IMR-90 (cell line): ENCODE measurements around the gene IL1F10. TPM values are rescaled to one million over a fixed set of nuclear protein-coding genes. Genes with fewer than 3 reads are reported as not detected.

Source experiments
- ATAC-seq: fragments of 200-7000 bp; cut with Tn5 transposase; 2 replicates; pipeline ENCODE4 v1.9.1; 2020; ENCODE audit warnings: low read depth, mild to moderate bottlenecking, moderate library complexity
- BruUV-seq: library from RNA; stranded (reverse); fragments of 400-500 nt; replicated peaks from 2 replicates; lab custom pipeline; 2021; lab: Mats Ljungman, UMichigan
- CTCF ChIA-PET: fragments of 300-600 bp; formaldehyde crosslinking; extraction: SDS; loops from one replicate; lab custom pipeline; 2021; ENCODE audit warnings: antibody characterized with exemption; lab: Yijun Ruan, JAX
- POLR2A ChIA-PET: fragments of 300-600 bp; sonication (Branson Sonifier 250); formaldehyde crosslinking; loops from one replicate; lab custom pipeline; 2022; ENCODE audit warnings: antibody characterized with exemption; ENCODE audit not compliant: unreplicated experiment; lab: Charles Lee
- DNase-seq: peaks from one replicate; pipeline ENCODE4 v3.0.0; 2013
- H2AFZ ChIP-seq: replicated peaks from 2 replicates; pipeline ENCODE3; 2013; ENCODE audit warnings: low read length, mild to moderate bottlenecking; ENCODE audit not compliant: poor library complexity
- H2AK5ac ChIP-seq: 2 replicates; pipeline ENCODE4 v1.6.1; 2013; ENCODE audit warnings: low read depth, low read length, inconsistent platforms
- H2AK9ac ChIP-seq: replicated peaks from 2 replicates; pipeline ENCODE3; 2013; ENCODE audit warnings: mild to moderate bottlenecking, low read depth, low read length, moderate library complexity; ENCODE audit not compliant: poor library complexity
- H2BK120ac ChIP-seq: 2 replicates; pipeline ENCODE4 v1.6.1; 2013; ENCODE audit warnings: low read depth, low read length, inconsistent platforms
- H2BK15ac ChIP-seq: 3 replicates; pipeline ENCODE4 v1.6.1; 2013; ENCODE audit warnings: low read depth, low read length, inconsistent platforms
- H2BK20ac ChIP-seq: 2 replicates; pipeline ENCODE4 v1.6.1; 2013; ENCODE audit warnings: low read depth, mild to moderate bottlenecking, inconsistent platforms, low read length, moderate library complexity
- H2BK5ac ChIP-seq: 2 replicates; pipeline ENCODE4 v1.6.1; 2013; ENCODE audit warnings: mild to moderate bottlenecking, low read depth, low read length, inconsistent platforms; ENCODE audit not compliant: poor library complexity, severe bottlenecking
- H3K14ac ChIP-seq: replicated peaks from 2 replicates; pipeline ENCODE4 v1.6.1; 2013; ENCODE audit warnings: low read depth, low read length, inconsistent platforms
- H3K18ac ChIP-seq: 2 replicates; pipeline ENCODE4 v1.6.1; 2013; ENCODE audit warnings: low read depth, low read length, control low read depth
- H3K23ac ChIP-seq: 2 replicates; pipeline ENCODE4 v1.6.1; 2013; ENCODE audit warnings: low read depth, low read length, inconsistent platforms
- H3K27ac ChIP-seq: 2 replicates; pipeline ENCODE4 v1.5.1; 2013; ENCODE audit warnings: mild to moderate bottlenecking, control low read depth, low read length; ENCODE audit not compliant: insufficient read depth
- H3K27me3 ChIP-seq: 2 replicates; pipeline ENCODE4 v1.6.1; 2013; ENCODE audit warnings: low read length; ENCODE audit not compliant: control insufficient read depth, insufficient read depth
- H3K36me3 ChIP-seq: 2 replicates; pipeline ENCODE4 v1.6.1; 2013; ENCODE audit warnings: low read length, mixed read lengths; ENCODE audit not compliant: control insufficient read depth, insufficient read depth
- H3K4ac ChIP-seq: 2 replicates; pipeline ENCODE4 v1.6.1; 2013; ENCODE audit warnings: low read depth, low read length, inconsistent platforms
- H3K4me1 ChIP-seq: 2 replicates; pipeline ENCODE4 v1.6.1; 2013; ENCODE audit warnings: low read length, mixed read lengths; ENCODE audit not compliant: control insufficient read depth, insufficient read depth
- H3K4me2 ChIP-seq: 2 replicates; pipeline ENCODE4 v1.6.1; 2013; ENCODE audit warnings: low read depth, mild to moderate bottlenecking, control low read depth, low read length, moderate library complexity
- H3K4me3 ChIP-seq: 2 replicates; pipeline ENCODE4 v1.5.1; 2013; ENCODE audit warnings: low read depth, mild to moderate bottlenecking, control low read depth, low read length, moderate library complexity; ENCODE audit not compliant: insufficient read depth
- H3K56ac ChIP-seq: 2 replicates; pipeline ENCODE4 v1.6.1; 2013; ENCODE audit warnings: low read length, inconsistent platforms; ENCODE audit not compliant: insufficient read depth; ENCODE audit errors: extremely low read depth
- H3K79me1 ChIP-seq, 2 experiments: 2 replicates each; pipeline ENCODE4 v1.6.1; 2013; ENCODE audit warnings: low read length in 2 of 2, inconsistent platforms in 1 of 2, low read depth in 1 of 2
- H3K9ac ChIP-seq: 2 replicates; pipeline ENCODE4 v1.6.1; 2013; ENCODE audit warnings: low read depth, low read length, control low read depth
- H3K9me1 ChIP-seq: 2 replicates; pipeline ENCODE4 v1.6.1; 2013; ENCODE audit warnings: low read length, inconsistent platforms; ENCODE audit not compliant: insufficient read depth
- H3K9me3 ChIP-seq: 2 replicates; pipeline ENCODE4 v1.6.1; 2013; ENCODE audit warnings: low read length; ENCODE audit not compliant: control insufficient read depth, insufficient read depth
- H4K20me1 ChIP-seq: 2 replicates; pipeline ENCODE4 v1.6.1; 2013; ENCODE audit warnings: low read length, inconsistent platforms; ENCODE audit not compliant: insufficient read depth
- H4K5ac ChIP-seq: 2 replicates; pipeline ENCODE4 v1.6.1; 2013; ENCODE audit warnings: mild to moderate bottlenecking, low read depth, low read length, control low read depth
- H4K8ac ChIP-seq, 2 experiments: 2 replicates each; pipeline ENCODE4 v1.6.1; 2013; ENCODE audit warnings: low read depth in 2 of 2, low read length in 2 of 2, control low read depth in 1 of 2, inconsistent platforms in 1 of 2
- H4K91ac ChIP-seq: 2 replicates; pipeline ENCODE4 v1.6.1; 2013; ENCODE audit warnings: low read depth, low read length, inconsistent platforms; ENCODE audit not compliant: insufficient read depth
- BHLHE40 ChIP-seq: fragments of 150-350 bp; IDR thresholded peaks from 2 replicates; pipeline ENCODE4 v1.6.1; 2016; ENCODE audit warnings: mild to moderate bottlenecking, low read depth, low read length
- CEBPB ChIP-seq: IDR thresholded peaks from 2 replicates; pipeline ENCODE4 v1.6.1; 2012; ENCODE audit warnings: low read depth, low read length, improper control_type of control experiment
- CHD1 ChIP-seq: IDR thresholded peaks from 2 replicates; pipeline ENCODE4 v1.6.1; 2012; ENCODE audit warnings: low read depth, low read length, improper control_type of control experiment
- FOS ChIP-seq: fragments of 150-350 bp; IDR thresholded peaks from 2 replicates; pipeline ENCODE4 v1.6.1; 2016; ENCODE audit warnings: low read depth, low read length
- MAFK ChIP-seq: IDR thresholded peaks from 2 replicates; pipeline ENCODE4 v1.6.1; 2012; ENCODE audit warnings: low read depth, low read length, improper control_type of control experiment
- MAZ ChIP-seq: IDR thresholded peaks from 2 replicates; pipeline ENCODE4 v1.6.1; 2012; ENCODE audit warnings: low read depth, mild to moderate bottlenecking, low read length, improper control_type of control experiment, moderate library complexity, borderline replicate concordance
- WGBS, 2 experiments: methylation state at CpG; one replicate each; pipeline versions ENCODE4 v1.1.5 to v1.1.7; 2013; ENCODE audit warnings: missing lambda C conversion rate in 2 of 2; ENCODE audit not compliant: insufficient read length in 1 of 2; ENCODE audit errors: extremely low coverage in 2 of 2; 5-methylcytosine and 5-hydroxymethylcytosine counted together
- dilution Hi-C: fragments of 300-500 bp; cut with HindIII; formaldehyde crosslinking; loops from one replicate; pipeline ENCODE4 v1.14.3; 2018; ENCODE audit warnings: low sequenced_read_pairs; ENCODE audit not compliant: unreplicated experiment
- in situ Hi-C: fragments of 300-500 bp; cut with MboI; formaldehyde crosslinking; loops from 3 replicates; pipeline ENCODE4 v1.14.3; 2019; ENCODE audit warnings: low sequenced_read_pairs, inconsistent platforms, mixed read lengths
- intact Hi-C: fragments of 100-400 bp; cut with micrococcal nuclease; formaldehyde crosslinking; loops from 2 replicates; pipeline ENCODE4 v1.10.0; 2022
- polyA plus RNA-seq, 3 experiments: library from polyadenylated mRNA; depleted of rRNA; stranded (reverse); fragments of >200 nt; gene quantifications; 2 replicates each; pipeline ENCODE4 v1.2.3, GENCODE V29; 2012; ENCODE audit warnings: low replicate concordance in 1 of 3
- total RNA-seq: library from RNA; depleted of rRNA; stranded (reverse); fragments of >200 nt; gene quantifications from 2 replicates; pipeline ENCODE4 v1.2.3, GENCODE V29; 2012

The IL1F10 gene
- total and polyA plus RNA-seq, 2 of the 4 experiments (the other 2 are of a cell fraction), result not detected

- dilution Hi-C loops, result no loop called here
- Histone ChIP-seq H3K56ac (no peak overlapping the region), H3K23ac (no peak overlapping the region), H3K9me1 (no peaks in the 10 kb centered on the region), H3K79me1 (no peaks in the 10 kb centered on the region), H3K9ac (no peak overlapping the region), H3K14ac (no peak overlapping the region), H4K5ac (no peak overlapping the region), H3K4me3 (no peak overlapping the region), H2AK9ac (no peak overlapping the region), H2AK5ac (no peak overlapping the region), H3K18ac (no peak overlapping the region), H3K4ac (no peak overlapping the region), H2AFZ (no peak overlapping the region), H2BK20ac (no peak overlapping the region), H2BK5ac (no peak overlapping the region), H3K27me3 (peaks cover 5% of the 10 kb centered on the region; the same call in 1 of the 2 replicates), H3K9me3 (no peaks in the 10 kb centered on the region), H4K8ac (no peak overlapping the region), H3K36me3 (no peaks in the 10 kb centered on the region), H3K27ac (no peak overlapping the region), H3K4me2 (no peak overlapping the region), H2BK15ac (no peak overlapping the region), H2BK120ac (no peak overlapping the region), H4K91ac (no peak overlapping the region), H3K4me1 (no peaks in the 10 kb centered on the region), H4K20me1 (no peaks in the 10 kb centered on the region)
- DNase-seq, result no peak
- TF ChIP-seq FOS (no peak), CHD1 (no peak), MAFK (no peak), MAZ (no peak), CEBPB (no peak), BHLHE40 (no peak)
- ATAC-seq, result no peak
- intact Hi-C loops, result no loop called here
- ChIA-PET CTCF (no interaction called here), POLR2A (no interaction called here)
- in situ Hi-C loops, result no loop called here
- no CpG with 5 or more reads among the region's 2 CpGs for WGBS, 2 experiments
- no TSS peak for BruUV-seq
Measured at GRCh38 chr2:113024764-113025163, 43.0 kb upstream of the IL1F10 start.
